Effector CD4-positive, alpha-beta T cell (primary cell): ENCODE measurements around the gene PSMB7.
A peak's percentile ranks its signal among the peaks of the same experiment; 100 is the strongest.

ENCODE experiments used
- DNase-seq: peaks from one replicate; pipeline ENCODE4 v3.0.0-alpha.2; 2020
- total RNA-seq: gene quantifications from one replicate; lab custom pipeline; 2026; lab: John Stamatoyannopoulos, UW

PSMB7 gene
- total RNA-seq: 39.0 reads per million, percentile 63 among the genes with 10 or more reads in this experiment

DNA sequence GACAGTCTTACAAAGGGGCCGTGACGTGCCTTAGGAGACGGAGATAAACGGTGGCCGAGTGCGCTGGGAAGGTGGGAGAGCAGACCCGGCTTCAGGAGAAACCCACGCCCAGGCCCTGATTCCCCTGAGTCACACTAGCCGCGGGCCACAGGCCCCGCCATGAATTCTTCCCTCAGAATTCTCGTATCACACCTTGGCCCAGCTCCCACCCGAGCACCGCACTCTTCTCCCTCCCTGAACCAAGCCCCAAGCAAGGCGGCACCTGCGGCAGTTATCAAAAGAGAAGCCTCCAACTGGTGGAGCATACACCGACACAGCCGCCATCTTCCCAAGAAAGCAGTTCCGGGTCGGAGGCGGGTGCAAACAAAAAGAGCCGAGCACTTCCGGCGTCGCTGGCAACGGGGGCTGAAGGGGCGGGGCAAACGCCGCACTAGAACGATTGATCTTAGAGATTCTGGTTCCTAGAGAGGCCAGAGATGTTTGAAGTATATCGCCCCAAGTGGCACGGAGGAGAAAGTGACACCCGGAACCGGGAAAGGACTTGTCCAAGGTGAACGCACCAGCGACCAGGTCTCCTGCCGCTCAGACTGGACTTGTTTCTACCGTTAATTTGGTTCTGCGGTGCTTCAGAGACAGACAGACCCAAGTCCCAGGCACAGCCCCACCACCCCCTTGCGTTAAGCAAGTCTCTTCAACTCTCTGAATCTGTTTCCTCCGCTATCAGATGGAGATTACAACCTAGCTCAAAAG lies at the start of gene PSMB7:
PSMB7 (minus strand) TSS at position 341 of the 750 bp plus-strand sequence; CDS start at position 324, 17 bp downstream.
- peak; percentile 98 for DNase-seq

DNA sequence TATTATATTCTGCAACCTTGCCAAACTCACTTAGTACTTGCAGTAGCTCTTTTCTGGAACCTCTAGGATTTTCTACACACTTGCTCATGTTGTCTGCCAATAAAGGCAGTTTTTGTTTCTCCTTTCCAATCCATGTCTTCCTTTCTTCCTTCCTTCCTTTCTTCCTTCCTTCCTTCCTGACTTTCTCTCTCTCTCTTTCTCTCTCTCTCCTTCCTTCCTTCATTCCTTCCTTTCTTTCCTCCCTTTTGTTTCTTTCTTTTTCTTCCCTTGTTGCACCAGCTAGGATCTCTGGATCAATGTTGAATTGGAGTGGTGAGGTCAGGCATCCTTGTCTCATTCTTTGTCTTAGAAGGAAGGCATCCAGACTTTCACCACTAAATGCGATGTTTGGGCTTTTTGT lies 47.5 kb upstream of the PSMB7 start:
- DNase-seq: no peak

- no peak for DNase-seq
These were observed 43.2 kb upstream of the PSMB7 start for GRCh38 chr9:124458441-124458840.

GRCh38 chr9:124457887-124458431 lies 42.7 kb upstream of the PSMB7 start:
- DNase-seq: no peak

DNA sequence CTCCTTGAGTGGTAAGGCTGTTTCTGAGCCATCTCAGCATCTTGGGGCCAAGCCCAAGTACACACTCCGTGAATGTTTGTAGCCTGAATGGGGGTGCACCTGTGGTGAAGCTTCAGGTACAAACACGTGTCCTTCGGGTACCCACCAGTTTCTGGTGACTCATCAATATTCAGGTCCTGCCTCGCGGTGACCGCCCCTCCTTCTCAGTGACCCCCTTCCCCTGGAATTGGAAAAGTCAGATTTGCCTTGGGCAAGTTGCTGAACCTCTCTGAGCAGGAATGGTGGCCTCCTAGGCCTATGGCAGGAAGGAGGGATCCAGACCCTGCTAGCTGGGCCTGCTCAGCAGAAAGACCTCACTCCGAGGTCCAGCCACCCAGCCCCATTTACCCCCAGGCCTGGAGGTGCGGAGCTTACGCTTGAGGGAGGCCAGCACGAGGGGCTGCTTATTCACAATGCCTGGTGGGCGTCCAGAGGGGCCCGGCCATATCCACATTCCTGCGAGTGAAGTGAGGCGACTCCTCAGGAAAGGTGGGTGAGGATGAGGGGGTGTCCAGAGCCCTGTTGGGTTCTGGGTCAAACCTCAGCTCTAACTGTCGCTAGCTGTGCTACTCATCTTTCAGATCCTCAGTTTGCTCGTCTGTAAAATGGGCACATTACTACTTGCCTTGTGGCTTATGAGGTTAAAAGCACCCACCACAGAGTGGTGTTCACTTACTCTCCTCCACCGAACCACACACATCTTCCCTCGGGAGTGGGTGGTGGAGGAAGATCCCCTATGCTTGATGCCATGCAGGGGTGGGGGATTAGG lies 42.0 kb upstream of the PSMB7 start:
- DNase-seq: no peak

GRCh38 chr9:124456341-124457078 lies 41.3 kb upstream of the PSMB7 start:
- DNase-seq: no peak

DNA sequence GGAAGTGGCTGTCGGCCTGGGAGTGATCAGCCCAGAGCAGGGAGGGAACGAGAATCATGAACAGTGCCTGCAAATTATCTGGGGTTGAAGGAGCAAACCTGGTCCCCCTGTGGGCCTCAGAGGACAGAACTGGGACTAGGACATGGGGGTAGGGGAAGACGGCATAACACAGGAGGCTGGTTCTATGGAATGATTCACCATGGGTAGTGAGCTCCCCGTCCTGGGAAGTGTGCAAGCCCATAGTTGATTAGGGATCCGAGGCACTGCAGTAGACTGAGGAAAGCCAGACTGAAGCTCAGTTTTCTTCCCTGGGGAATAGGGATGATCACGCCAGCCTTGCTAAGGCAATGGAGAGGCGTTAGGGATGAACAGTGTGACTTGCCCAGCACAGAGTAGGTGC lies 40.6 kb upstream of the PSMB7 start:
- DNase-seq: no peak

DNA sequence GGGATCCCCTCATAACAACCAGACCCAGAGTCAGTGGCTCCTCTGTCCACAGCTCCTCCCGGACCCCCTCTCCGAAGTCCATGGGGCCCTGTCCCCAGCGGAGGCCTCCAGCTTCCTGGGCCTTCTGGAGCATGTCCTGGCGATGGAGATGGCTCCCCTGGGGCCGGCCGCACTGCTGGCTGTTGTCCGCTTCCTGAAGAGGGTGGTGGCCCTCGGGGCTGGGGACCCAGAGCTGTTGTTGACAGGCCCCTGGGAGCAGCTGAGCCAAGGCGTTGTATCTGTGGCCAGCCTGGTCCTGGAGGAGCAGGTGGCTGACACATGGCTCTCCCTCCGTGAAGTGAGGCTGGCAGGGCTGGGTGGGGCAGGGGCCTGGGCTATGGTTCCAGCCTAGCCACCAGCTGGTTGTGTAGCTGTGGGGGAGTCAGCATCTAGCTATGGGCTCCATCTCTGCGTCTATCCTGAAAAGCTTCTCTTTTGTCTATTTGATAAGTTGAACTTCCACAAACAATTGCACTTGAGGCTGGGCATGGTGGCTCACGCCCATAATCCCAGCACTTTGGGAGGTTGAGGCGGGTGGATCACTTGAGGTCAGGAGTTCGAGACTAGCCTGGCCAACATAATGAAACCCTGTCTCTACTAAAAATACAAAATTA lies 39.7 kb upstream of the PSMB7 start:
- DNase-seq: no peak

DNA sequence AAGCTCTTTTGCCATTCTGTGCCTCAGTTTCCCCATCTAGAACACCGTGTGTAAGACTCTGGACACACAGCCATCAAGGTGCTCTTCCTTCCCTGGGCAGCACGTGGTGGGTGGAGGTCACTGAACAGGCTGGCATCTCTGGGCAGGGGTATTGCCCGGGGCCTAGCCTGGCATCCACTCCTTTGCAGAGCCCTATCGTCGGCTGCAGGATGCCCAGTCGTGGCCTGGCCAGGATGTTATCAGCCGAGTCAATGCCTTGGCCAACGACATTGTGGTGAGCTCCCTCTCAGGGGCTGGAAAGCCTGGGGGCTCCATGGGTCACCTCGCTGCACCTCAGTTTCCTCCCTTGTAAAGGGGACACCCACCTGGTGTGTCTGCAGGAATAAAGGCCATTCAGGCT lies 39.1 kb upstream of the PSMB7 start:
- DNase-seq: no peak

GRCh38 chr9:124453586-124454191 lies 38.4 kb upstream of the PSMB7 start:
- DNase-seq: no peak

DNA sequence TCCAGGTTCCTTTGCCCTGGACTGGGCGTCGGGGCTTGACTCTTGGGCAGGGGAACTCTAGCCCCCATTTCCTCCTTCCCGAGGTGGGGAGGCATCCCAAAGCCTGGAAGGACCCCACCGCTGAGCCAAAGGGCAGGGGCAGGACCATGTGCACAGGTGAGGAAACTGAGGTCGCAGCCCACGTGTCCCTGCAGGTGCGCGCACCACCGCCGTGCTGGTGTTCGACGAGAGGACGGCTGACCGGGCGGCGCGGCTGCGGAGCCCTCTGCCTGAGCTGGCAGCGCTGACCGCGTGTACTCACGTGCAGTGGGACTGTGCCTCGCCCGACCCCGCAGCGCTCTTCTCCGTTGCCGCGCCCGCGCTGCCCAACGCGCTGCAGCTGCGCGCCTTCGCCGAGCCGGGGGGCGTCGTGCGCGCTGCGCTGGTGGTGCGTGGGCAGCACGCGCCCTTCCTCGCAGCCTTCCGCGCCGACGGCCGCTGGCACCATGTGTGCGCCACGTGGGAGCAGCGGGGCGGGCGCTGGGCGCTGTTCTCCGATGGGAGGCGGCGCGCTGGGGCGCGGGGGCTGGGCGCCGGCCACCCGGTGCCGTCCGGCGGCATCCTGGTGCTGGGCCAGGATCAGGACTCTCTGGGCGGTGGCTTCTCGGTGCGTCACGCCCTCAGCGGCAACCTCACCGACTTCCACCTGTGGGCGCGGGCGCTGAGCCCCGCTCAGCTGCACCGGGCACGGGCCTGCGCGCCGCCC lies 37.8 kb upstream of the PSMB7 start:
- DNase-seq: no peak

DNA sequence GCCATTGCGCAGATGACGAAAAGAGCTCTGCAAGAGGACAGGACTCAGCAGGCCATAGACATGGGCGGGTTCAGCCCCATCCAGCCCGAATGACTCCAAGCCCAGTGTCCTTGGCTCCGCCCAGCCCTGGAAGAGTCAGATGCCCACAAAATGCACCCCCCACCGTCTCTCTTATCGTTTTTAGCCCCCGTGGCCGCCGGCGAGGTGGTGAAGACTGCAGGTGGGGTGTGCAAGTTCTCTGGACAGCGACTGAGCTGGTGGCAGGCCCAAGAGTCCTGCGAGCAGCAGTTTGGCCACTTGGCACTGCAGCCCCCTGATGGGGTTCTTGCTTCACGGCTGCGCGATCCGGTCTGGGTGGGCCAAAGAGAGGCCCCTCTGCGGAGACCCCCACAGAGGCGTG lies 37.1 kb upstream of the PSMB7 start:
- no peak for DNase-seq

- no peak for DNase-seq
These were observed 35.9 kb upstream of the PSMB7 start for GRCh38 chr9:124450931-124451661.

DNA sequence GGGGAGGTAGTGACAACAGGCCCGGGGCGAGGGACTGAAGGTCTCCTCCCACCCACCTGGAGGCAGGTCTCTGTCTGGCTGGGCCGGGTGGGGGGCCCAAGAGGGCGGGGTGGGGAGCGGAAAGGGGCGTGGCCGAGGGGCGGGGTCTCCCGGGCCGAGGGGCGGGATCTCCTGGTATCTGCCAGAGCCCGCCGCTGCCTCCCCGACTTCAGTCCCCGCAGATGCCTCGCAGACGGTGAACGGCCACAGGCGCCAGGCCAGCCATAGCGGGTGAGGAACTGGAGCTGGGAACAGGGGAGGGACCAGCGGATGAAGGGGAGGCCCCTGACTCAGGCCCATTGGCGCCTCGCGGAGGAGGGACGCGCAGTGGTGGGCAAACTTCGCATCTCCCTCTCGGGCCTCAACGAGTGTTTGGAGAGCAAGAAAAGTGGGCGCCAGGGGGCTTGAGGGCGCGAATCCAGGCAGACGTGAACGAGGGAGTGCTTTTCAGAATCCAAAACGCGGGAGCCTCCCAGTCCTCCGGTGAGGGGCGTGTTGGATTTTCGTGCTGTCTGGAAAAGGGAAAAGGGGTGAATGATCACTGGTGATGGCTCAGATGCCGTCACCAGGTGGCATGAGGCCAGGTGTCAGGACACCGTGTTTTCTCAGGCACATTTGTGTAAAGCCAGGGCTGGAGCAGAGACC lies 35.1 kb upstream of the PSMB7 start, which contains the start of gene ADGRD2:
ADGRD2 (plus strand) TSS at position 211 of the 684 bp plus-strand sequence. CDS start 1,216 bp downstream, outside the sequence.
- DNase-seq: no peak

DNA sequence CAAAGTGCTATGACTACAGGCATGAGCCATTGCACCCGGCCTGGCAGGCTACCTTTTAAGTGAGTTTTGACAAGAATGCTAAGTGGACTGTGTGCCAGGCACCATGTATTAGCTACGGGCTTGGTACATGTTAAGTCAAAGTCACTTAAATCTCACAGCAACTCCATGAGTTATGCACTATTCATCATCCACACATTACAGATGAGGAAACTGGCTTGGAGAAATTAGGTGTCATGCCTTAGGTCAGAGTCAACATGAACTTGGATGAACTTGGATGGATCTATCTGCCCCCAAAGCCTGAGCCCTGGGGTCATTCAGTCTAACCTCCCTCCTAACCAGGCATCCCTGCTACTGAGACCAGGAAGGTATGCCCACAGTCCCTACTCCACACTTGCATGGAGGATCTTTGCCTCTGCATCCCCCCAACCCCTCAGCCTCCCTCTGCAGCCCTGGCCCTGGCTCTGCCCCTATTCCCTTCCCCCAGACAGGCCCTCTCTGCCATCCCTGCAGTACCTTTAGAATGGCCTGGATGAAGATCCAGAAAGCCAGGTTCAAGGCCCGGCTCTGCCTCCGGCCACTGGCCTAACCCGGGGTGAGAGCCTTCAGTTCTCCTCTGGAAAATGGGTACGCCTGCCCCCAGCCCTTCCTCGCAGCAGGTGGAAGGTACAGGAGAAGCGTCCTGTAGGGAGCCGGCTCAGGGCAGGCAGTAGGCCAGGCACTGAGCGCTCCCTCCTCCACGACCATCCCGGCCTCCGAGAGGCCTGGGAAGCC lies 34.3 kb upstream of the PSMB7 start:
- DNase-seq: no peak

DNA sequence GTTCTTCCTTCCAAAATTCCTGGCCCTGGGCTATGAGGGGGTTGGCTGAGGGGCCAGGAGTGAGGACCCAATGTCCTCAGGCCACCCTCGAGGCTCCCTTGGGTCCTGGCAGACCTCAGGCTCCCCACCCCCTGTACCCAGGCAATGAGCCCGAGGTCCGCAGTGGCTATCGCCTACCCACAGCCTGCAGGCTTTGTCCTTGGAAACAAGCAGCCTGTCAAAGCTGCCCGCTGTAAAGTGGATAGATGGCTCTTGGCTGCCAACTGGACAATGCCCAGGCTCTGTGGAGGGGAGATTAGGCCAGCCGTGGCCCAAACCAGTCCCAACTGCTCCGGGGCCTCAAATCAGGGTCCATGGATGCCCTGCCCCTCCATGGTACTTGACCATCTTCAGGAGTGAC lies 32.8 kb upstream of the PSMB7 start:
- DNase-seq: no peak

DNA sequence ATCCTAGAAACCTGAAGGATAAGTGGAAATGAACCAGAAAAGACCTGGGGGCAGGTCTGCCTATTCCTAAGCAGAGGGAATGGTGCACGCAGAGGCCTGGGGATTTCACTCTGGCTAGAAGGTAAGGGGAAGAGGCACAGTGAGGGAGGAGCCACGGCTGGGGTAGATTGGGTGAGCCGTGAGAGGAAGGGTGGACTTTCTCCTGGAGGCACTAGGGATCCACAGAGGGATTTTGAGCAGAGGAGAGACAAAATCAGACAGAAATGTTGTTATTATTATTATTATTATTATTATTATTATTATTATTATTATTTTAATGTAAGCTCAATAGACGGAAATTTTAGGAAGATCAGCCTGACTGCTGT lies 32.0 kb upstream of the PSMB7 start:
- no peak for DNase-seq

DNA sequence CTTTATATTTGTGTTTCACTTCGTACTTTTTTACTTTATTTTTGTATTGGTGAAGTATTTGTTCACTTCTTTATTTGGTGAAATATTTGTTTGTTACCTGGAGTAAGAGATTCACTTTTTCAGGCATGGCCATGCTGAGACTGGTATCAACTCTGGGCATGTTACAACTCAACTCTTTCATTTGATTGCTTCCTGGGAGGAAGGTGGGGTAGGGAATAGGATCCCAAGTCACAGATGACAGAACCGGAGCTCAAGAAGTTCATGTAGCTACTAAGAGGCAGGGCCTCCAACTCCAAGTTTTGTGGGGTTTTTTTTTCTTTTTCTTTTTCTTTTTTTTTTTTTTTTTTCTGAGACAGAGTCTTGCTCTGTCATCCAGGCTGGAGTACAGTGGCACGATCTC lies 28.9 kb upstream of the PSMB7 start:
- no peak for DNase-seq

GRCh38 chr9:124443625-124444024 lies 28.4 kb upstream of the PSMB7 start:
- DNase-seq: no peak
